SH-SY5Y (cell line): ENCODE results near the gene EHD3.

ENCODE experiments used
- GATA2 ChIP-seq: IDR thresholded peaks from 2 replicates; pipeline ENCODE4 v1.6.1; 2011; ENCODE audit warnings: mild to moderate bottlenecking, low read depth, low read length
- GATA3 ChIP-seq: IDR thresholded peaks from 2 replicates; pipeline ENCODE4 v1.6.1; 2011; ENCODE audit warnings: low read depth, mild to moderate bottlenecking, low read length, moderate library complexity

The EHD3 gene

GRCh38 chr2:31202833-31203232 lies 31.1 kb upstream of the EHD3 start:
- TF ChIP-seq GATA2 (no peak), GATA3 (no peak)

GRCh38 chr2:31203916-31204315 lies 30.0 kb upstream of the EHD3 start:
- TF ChIP-seq GATA3 (no peak), GATA2 (no peak)

GRCh38 chr2:31204783-31205182 lies 29.2 kb upstream of the EHD3 start:
- no peak for TF ChIP-seq GATA2
- TF ChIP-seq GATA3: no peak

GRCh38 chr2:31205186-31205585 lies 28.8 kb upstream of the EHD3 start:
- TF ChIP-seq GATA3: no peak
- TF ChIP-seq GATA2: no peak

- no peak for TF ChIP-seq GATA2
- no peak for TF ChIP-seq GATA3
These were observed 28.3 kb upstream of the EHD3 start for GRCh38 chr2:31205613-31206012.

- no peak for TF ChIP-seq GATA2
- no peak for TF ChIP-seq GATA3
These were observed 26.2 kb upstream of the EHD3 start for GRCh38 chr2:31207790-31208189.

- no peak for TF ChIP-seq GATA3
- no peak for TF ChIP-seq GATA2
These were observed 25.7 kb upstream of the EHD3 start for GRCh38 chr2:31208240-31208639.

- TF ChIP-seq GATA3: no peak
- no peak for TF ChIP-seq GATA2
These were observed 21.0 kb upstream of the EHD3 start for GRCh38 chr2:31212659-31213600.

- TF ChIP-seq GATA3: no peak
- no peak for TF ChIP-seq GATA2
These were observed 20.1 kb upstream of the EHD3 start for GRCh38 chr2:31213601-31214443.

GRCh38 chr2:31214444-31214915 lies 19.5 kb upstream of the EHD3 start:
- TF ChIP-seq GATA3 (no peak), GATA2 (no peak)

GRCh38 chr2:31216734-31217133 lies 17.2 kb upstream of the EHD3 start:
- TF ChIP-seq GATA3: no peak
- no peak for TF ChIP-seq GATA2

GRCh38 chr2:31217465-31218200 lies 16.3 kb upstream of the EHD3 start, which contains the start of gene CAPN14:
TSS of gene CAPN14 (minus strand) at chr2:31217515. CDS start at chr2:31205447, 12,068 bp downstream.
- no peak for TF ChIP-seq GATA3
- TF ChIP-seq GATA2: no peak

GRCh38 chr2:31219131-31219969 lies 14.6 kb upstream of the EHD3 start:
- TF ChIP-seq GATA2: no peak
- TF ChIP-seq GATA3: no peak

- no peak for TF ChIP-seq GATA2
- no peak for TF ChIP-seq GATA3
These were observed 12.4 kb upstream of the EHD3 start for GRCh38 chr2:31221544-31221943.
